ENCODE results near the gene CORO1C. TPM values are rescaled to one million over a fixed set of nuclear protein-coding genes. Genes with fewer than 3 reads are reported as not detected.

The CORO1C gene
- total RNA-seq, 1 experiment from 2014 or later: 138 TPM

DNA sequence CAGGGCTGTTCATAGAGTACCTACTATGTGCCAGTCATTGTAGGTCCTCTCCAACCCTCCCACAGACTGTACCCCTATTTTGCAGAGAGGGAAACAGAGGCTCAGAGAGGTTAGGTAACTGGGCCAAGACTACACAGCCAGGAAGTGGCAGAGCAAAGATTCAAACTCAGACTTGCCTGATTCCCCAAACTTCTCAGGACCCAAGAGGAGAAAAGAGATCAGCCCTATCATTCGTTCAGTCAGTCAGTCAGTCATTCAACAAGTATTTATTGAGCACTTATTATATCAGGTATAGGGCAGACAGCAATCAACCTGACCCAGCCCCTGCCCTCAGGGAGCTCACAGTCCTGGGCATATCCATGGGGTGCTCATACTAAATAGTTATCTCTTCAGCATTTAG is 39.6 kb upstream of the CORO1C start (continued):
- TF ChIP-seq RAD21 (IDR thresholded peaks at IDR 0.05; ENCODE audit: low read depth): no peak

DNA sequence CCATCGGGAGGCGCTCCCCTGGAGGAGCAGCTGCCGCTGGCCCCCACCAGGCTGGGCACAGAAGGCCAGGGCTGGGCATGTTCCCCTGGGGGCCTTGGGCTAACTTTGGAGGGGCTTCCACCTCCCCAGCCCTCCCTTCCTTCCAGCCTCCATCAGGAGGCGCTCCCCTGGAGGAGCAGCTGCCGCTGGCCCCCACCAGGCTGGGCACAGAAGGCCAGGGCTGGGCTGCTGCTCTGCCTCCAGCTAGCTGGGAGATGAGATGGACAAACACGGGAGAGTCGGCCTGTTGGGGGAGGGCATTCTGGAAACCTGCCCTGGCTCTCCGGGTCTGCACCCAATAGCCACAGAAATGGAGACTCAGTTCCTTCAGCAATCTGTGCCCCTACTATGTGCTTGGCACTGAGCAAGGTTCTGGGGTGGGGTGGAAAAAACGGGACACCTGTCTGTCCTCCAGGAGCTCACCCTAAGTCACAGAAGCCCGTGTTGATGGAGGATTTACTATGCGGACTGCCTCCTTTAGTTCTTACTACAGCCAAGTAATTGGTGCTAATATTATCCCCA is 39.0 kb upstream of the CORO1C start:
- no peaks in the 10 kb centered on the region for H3K36me3 ChIP-seq (ENCODE audit: control insufficient read depth in 1 of 2, insufficient read depth in 2 of 2, low read length in 2 of 2)
- H3K9me2 ChIP-seq (ENCODE audit: insufficient read depth): no peaks in the 10 kb centered on the region
- CTCF ChIA-PET: no interaction called here
- H3K79me2 ChIP-seq (ENCODE audit: insufficient read depth, low read length): no peaks in the 10 kb centered on the region
- TF ChIP-seq RAD21 (IDR thresholded peaks at IDR 0.05; ENCODE audit: low read depth): no peak
- TF ChIP-seq, protein P1, sequence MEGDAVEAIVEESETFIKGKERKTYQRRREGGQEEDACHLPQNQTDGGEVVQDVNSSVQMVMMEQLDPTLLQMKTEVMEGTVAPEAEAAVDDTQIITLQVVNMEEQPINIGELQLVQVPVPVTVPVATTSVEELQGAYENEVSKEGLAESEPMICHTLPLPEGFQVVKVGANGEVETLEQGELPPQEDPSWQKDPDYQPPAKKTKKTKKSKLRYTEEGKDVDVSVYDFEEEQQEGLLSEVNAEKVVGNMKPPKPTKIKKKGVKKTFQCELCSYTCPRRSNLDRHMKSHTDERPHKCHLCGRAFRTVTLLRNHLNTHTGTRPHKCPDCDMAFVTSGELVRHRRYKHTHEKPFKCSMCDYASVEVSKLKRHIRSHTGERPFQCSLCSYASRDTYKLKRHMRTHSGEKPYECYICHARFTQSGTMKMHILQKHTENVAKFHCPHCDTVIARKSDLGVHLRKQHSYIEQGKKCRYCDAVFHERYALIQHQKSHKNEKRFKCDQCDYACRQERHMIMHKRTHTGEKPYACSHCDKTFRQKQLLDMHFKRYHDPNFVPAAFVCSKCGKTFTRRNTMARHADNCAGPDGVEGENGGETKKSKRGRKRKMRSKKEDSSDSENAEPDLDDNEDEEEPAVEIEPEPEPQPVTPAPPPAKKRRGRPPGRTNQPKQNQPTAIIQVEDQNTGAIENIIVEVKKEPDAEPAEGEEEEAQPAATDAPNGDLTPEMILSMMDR (IDR thresholded peaks at IDR 0.05 in 2 of 3, conservative IDR thresholded peaks at IDR 0.05 in 1 of 3; ENCODE audit: borderline replicate concordance in 1 of 3, insufficient read depth in 1 of 3, low read depth in 2 of 3, low read length in 2 of 3): 0 out of 6 replicates have a peak, but pooled peaks of 1 of the 3 experiments have one; percentile 7
- RAD21 ChIA-PET (ENCODE audit: low non-redundant PET in 1 of 2, low total read pairs in 2 of 2, uncharacterized antibody in 2 of 2, unreplicated experiment in 2 of 2): no interaction called here
- no TSS peak for BruUV-seq (replicated peaks)
- H3K9me3 ChIP-seq (ENCODE audit: control insufficient read depth in 1 of 2, insufficient read depth in 1 of 2, low read depth in 1 of 2, low read length in 2 of 2): no peaks in the 10 kb centered on the region
- no peaks in the 10 kb centered on the region for H3K27me3 ChIP-seq (ENCODE audit: insufficient read depth, low read length)
- H3K4me2 ChIP-seq (ENCODE audit: low read length): no peak overlapping the region
- no peak overlapping the region for H3K4me3 ChIP-seq (replicated peaks in 1 of 2; ENCODE audit: low read depth in 1 of 2, low read length in 2 of 2)
- H4K20me1 ChIP-seq (ENCODE audit: insufficient read depth): no peaks in the 10 kb centered on the region
- POLR2A ChIA-PET: no interaction called here
- ATAC-seq (no peak), DNase-seq (ENCODE audit: low read depth, low spot score) (no peak)
- H2AFZ ChIP-seq (ENCODE audit: low read depth, low read length, poor library complexity, severe bottlenecking): no peak overlapping the region
- H3K9ac ChIP-seq (ENCODE audit: low read length): no peak overlapping the region
- H3K27ac ChIP-seq (ENCODE audit: low read depth, low read length): no peak overlapping the region
- H3K4me1 ChIP-seq (ENCODE audit: control insufficient read depth in 1 of 2, insufficient read depth in 2 of 2, low read length in 2 of 2): peaks cover 5 to 17% of the 10 kb centered on the region in 2 experiments
- intact Hi-C loops (cut with micrococcal nuclease): no loop called here

Data from HCT116 (cell line).